Umbilical cord (tissue), 2 donors: ENCODE measurements around the gene FAAP24. TPM values are rescaled to one million over a fixed set of nuclear protein-coding genes. Genes with fewer than 3 reads are reported as not detected.
"Not testable (repeated sequence)": the region's sequence is repeated elsewhere in the genome, so short reads cannot be mapped to it uniquely, and the experiment has no call there.

Source experiments
- DNase-seq: peaks from one replicate; pipeline ENCODE4 v3.0.0-alpha.2; 2015; ENCODE audit warnings: low spot score
- total RNA-seq: library from RNA; depleted of rRNA; stranded (reverse); fragments of >200 nt; gene quantifications from one replicate; pipeline ENCODE4 v1.2.3, GENCODE V29; 2014; ENCODE audit warnings: low replicate concordance; ENCODE audit not compliant: insufficient read depth

FAAP24 gene
- 0.96 TPM for total RNA-seq

DNA sequence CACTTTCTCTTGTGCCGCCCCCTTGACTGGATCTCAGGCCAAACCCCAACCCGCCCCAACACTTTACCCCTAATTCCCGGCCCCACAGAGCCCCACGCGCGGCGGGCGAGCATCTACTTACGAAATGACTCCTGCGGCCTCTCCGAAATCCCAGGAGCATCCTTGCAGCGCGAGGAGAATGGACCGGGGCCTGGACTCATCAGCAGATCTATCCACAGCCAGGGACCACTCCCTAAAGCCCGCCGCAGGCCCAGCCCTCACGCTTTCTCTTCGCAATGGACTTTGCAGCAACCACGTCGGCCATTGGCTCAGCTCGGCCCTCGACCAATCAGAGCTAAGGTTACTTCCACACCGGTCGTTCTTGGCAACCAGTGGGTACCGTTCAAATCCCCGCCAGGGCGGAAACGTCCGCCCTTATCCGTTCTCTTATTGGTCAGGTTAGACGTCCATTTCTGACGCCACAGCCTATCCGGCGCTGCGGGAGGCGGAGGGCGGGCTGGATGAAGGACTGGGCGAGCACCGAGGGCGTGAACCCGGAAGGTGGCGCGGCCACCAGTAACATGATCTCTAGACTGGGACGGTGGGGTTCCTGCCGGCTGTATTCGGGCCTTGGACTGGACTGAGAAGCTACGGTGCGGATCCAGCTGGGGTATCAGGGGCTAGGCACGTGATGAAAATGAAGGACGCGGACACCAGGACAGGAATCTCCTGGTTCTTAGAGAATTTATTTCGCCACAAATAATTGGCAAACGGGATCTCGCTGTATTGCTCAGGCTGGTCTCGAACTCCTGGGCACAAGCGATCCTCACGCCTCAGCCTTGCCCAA is at the start of gene FAAP24, which contains the start of gene CEP89:
TSS of gene FAAP24 (plus strand) at position 528 of the 826 bp plus-strand sequence. CDS start 955 bp downstream, outside the sequence.
TSS of gene CEP89 (minus strand) at position 244 of the 826 bp plus-strand sequence. CDS start at position 160, 84 bp downstream.
- peak; percentile 100 for DNase-seq

DNA sequence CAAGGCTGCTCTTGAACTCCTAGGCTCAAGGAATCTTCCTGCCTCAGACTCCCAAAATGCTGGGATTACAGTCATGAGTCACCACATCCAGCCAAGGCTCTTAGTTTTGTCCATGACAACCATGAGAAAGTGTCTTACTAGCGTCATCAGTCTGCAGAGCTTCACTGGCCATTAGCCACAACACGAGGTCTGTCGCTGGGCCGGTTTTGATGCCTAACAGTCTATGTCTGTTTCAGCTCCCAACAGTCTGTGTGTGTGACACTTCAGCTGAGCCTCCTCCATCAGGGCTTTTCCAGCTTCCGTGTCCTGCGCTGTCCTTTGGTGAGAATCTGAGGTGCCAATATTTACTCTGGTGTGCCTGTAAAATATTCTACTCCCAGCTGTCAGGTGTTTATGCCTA is 47.8 kb upstream of the FAAP24 start:
- no peak for DNase-seq

DNA sequence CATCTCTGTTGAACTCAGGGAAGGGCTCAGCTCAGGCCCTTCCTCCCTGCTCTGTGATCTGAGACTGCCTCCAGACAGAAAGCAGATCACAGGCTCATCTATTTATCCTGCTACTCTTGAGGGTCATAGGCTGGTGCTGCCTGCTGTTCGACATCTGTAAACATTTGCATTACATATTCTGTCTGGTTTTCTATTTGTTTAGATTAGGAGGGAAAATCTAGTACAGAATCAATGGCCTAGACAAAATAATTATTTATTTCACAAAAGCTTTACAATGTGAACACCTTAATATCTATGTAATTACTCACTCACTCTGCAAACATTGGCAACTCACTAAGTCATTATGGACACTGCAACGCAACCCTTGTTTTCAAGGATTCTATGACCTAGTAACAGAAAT is 43.2 kb upstream of the FAAP24 start:
- DNase-seq = no peak

DNA sequence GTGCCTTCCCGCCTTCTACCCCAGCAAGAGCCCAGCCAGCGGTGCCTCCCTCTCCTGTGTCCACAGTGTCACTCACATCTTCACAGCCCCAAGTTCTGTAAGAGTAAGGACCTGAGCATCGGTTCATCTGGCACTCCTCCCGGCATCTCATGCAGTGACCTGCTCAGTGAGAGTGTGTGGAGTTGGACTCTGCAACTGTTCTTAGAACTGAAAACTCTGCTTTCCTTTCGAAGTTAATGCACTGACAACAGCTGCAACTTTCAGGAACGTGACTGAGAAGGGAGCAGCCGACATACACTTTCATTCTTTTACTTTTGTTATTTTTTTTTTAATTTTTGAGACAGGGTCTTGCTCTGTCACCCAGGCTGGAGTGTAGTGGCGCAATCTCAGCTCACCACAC is 41.5 kb upstream of the FAAP24 start:
- DNase-seq = no peak

GRCh38 chr19:32933571-32933970 is 38.5 kb upstream of the FAAP24 start:
- no peak for DNase-seq

DNA sequence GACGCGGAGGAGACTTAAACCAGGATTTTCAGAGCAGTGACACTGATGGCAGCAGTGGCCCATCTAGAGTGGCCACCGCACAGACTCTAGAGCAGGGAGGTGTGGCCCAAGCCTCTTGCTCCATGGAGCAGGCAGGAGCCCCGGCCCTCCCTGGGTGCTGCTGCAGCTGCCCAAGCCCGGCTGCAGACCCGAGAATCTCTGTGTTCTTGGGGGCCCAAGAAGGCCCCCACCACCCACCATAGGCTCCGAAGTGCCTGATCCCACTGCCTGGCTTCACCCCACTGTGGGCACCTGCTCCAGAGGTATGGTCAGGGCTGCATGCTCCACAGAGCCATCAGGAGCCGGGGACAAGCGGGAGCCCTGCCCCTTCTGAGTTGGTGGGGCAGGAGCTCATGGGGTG is 36.4 kb upstream of the FAAP24 start:
- DNase-seq = no peak

DNA sequence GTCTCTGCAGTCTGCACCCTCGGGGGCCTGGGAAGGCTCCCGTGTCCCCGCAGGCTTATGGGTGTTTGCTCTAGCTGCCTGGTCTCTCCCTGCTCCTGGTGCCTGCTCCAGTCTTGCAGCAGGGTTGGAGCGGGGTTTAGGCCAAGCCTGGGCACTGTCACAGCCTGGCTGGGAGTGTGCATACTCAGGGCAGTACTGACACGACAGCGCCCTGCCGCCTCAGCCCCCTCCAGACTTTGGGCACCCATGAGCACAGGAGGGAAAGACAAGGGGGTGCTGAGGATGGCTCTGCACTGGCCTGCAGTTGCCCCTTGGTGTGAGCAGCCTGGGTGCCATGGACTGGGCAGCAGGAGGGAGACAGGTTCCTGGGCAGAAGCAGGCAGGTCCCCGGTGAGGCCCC is 36.0 kb upstream of the FAAP24 start:
- DNase-seq = no peak

GRCh38 chr19:32941273-32941672 is 30.8 kb upstream of the FAAP24 start:
- not testable (repeated sequence) for DNase-seq

GRCh38 chr19:32945260-32945659 is 26.8 kb upstream of the FAAP24 start:
- DNase-seq = no peak

- no peak for DNase-seq
These were observed 5.3 kb upstream of the FAAP24 start for GRCh38 chr19:32966750-32967149.

DNA sequence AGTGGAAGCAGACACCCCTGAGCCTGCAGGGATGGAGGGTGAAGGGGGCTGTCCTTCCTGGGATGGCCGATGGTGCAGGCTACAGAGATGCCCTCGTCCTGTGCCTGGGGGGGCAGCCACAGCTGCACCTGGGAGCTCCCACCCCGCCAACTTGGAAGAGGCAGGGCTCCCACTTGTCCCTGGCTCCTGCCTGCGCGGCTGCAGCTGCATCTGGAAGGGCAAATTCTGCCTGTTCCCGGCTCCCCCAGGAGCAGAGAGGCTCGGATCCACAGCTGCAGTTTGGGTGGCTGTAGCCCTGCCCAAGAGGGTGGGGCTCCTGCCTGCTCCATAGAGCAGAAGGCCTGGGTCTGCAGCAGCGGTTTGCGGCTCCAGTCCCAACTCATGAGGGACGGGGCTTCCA is 2.5 kb upstream of the FAAP24 start:
- no peak for DNase-seq

DNA sequence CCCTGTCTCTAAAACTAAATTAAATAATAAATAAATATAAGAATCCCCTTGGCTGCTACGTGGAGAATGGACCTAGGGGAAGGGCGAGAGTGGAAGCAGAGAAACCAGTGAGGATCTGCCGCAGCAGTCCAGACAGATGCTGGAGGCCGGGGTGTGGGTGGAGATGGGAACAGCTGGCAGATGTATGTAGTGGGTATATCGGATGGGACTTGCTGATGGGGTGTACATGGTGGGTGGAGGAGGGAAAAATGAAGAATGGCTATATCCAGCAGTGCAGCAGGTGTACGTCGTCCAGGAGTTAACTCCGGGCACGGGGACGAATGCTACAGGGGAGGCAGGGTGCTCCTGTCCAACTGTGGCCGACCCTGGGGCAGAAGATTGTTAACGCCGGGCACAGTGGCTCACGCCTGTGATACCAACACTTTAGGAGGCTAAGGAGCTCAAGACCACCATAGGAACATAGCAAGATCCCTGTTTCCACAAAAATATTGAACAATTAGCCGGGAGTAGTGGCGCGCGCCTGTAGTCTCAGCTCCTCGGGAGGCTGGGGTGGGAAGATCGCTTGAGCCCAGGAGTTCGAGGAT is 938 bp upstream of the FAAP24 start:
- no peak for DNase-seq

DNA sequence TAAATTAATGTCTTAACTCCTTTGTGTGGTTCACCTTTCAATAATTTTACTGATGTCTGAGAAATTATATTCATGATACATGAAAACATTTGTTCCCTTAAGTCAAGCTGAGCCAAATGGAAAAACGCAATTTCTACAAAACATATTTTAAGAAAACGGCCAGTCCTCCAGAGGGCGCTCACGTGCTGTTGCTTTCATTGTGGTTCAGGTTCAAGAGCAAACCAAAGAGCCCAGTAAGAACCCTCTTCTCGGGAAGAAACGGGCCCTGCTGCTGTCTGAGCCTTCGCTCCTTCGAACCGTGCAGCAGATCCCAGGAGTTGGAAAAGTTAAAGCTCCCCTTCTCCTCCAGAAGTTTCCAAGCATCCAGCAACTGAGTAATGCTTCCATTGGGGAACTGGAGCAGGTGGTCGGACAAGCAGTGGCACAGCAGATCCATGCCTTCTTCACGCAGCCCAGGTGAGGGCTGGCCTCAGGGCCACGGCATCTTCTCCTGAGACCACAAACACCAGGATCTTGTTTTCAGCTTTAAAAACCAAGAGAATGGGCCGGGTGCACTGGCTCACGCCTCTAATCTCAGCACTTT is 4.3 kb downstream of the FAAP24 start:
- DNase-seq = peak; percentile 42

GRCh38 chr19:32977280-32977679 is 5.2 kb downstream of the FAAP24 start:
- no peak for DNase-seq

DNA sequence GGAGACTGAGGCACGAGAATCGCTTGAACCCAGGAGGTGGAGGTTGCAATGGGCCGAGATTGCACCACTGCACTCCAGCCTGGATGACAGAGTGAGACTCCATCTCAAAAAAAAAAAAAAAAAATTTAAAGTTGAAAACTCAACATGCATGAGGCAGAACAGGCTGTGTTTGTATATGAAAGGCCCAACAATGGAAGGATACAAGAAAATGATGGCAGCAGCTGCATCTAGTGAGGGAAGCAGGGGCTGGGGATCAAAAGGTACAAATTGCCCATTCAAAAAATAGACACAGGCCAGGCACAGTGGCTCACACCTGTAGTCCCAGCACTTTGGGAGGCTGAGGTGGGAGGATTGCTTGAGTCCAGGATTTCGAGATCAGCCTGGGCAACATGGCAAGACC is 5.8 kb downstream of the FAAP24 start:
- DNase-seq = not testable (repeated sequence)

GRCh38 chr19:32979807-32980206 is 7.8 kb downstream of the FAAP24 start:
- not testable (repeated sequence) for DNase-seq

DNA sequence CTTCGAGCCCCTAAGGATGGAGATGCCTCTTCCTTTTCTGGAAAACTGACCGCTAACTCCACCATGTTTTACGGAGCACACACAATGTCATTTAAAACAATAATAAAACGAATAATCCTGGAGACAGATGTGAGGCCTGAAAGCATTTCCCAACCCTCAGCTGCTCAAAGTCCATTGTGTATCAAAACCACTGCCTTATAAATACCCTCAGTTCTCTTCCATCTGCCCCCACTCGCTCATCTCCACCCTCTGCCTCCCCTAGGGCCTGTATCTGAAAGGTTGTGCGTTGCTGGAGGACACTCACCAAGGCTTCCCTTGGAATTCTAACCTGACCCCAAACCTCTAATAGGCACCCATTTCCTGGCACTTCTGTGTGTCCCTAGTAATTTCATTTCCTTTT is 10.4 kb downstream of the FAAP24 start:
- DNase-seq = not testable (repeated sequence)

- not testable (repeated sequence) for DNase-seq
These were observed 16.2 kb downstream of the FAAP24 start for GRCh38 chr19:32988254-32988653.

GRCh38 chr19:32988724-32989123 is 16.7 kb downstream of the FAAP24 start:
- no peak for DNase-seq

GRCh38 chr19:32995966-32996365 is 23.9 kb downstream of the FAAP24 start:
- DNase-seq = not testable (repeated sequence)

GRCh38 chr19:32997061-32997464 is 25.0 kb downstream of the FAAP24 start:
- not testable (repeated sequence) for DNase-seq

DNA sequence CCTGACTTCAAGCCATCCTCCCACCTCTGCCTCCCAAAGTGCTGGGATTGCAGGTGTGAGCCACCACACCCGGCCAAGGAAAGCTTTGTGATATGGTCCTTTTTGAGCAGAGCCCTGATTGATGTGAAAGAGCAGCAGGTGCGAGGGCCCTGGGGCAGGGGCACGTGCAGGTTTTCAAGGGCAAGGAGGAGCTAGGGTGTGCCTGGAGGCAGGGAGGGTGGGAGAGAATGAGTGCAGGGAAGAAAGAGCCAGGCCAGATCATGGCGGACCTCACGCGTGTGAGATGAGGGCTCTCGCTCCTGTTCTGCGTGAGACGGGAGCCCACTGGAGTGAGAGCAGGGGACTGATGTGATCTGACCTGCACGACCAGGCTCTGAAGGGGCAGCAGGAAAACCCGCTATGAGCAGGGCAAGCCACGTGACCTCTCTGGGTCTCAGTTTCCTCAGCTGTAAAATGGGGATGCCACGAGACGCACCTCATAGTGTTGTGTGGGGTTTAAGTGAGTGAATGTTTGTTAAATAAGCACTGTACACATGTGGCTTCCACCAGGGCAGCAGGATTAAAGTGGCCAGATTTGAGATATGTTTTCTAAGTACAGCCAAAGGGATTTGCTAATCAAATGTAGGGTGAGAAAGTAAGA is 25.8 kb downstream of the FAAP24 start:
- DNase-seq = no peak
